ENCODE results near the gene COL4A1. TPM values are rescaled to one million over a fixed set of nuclear protein-coding genes. Genes with fewer than 3 reads are reported as not detected.

COL4A1 gene
- total RNA-seq, 1 donor from 2014 or later = 105 TPM

- TF ChIP-seq CTCF (IDR thresholded peaks at IDR 0.05) = no peak
- no peak for TF ChIP-seq EZH2phosphoT487 (IDR thresholded peaks at IDR 0.05)
- TF ChIP-seq EZH2 (IDR thresholded peaks at IDR 0.05) = no peak
- H3K36me3 ChIP-seq = no peaks in the 10 kb centered on the region
- no peaks in the 10 kb centered on the region for H3K4me1 ChIP-seq
- DNase-seq (ENCODE audit: low spot score) = no peak
- H3F3A ChIP-seq (ENCODE audit: low read depth) = no peaks in the 10 kb centered on the region
- no peak overlapping the region for H3K9ac ChIP-seq
- H4K20me1 ChIP-seq (ENCODE audit: low read depth) = no peaks in the 10 kb centered on the region
- H3K4me2 ChIP-seq = no peak overlapping the region
- H3K79me2 ChIP-seq (ENCODE audit: low read depth) = no peaks in the 10 kb centered on the region
- no peak overlapping the region for H3K27ac Mint-ChIP-seq
- H3K27me3 ChIP-seq = no peaks in the 10 kb centered on the region
- peaks cover 31% of the 10 kb centered on the region for H3K36me3 Mint-ChIP-seq
- no peaks in the 10 kb centered on the region for H3K27me3 Mint-ChIP-seq (ENCODE audit: insufficient read depth, low read depth)
- no peaks in the 10 kb centered on the region for H3K9me3 Mint-ChIP-seq
- no peaks in the 10 kb centered on the region for H3K4me1 Mint-ChIP-seq
- no peak overlapping the region for H3K27ac ChIP-seq
- no peak overlapping the region for H3K4me3 ChIP-seq
- H3K9me3 ChIP-seq (ENCODE audit: low read depth) = no peaks in the 10 kb centered on the region
- no peak overlapping the region for H3K4me3 Mint-ChIP-seq
- no peak overlapping the region for H2AFZ ChIP-seq (replicated peaks)
Observed at GRCh38 chr13:110192472-110192871, 114.5 kb downstream of the COL4A1 start.

- H3K4me2 ChIP-seq = no peak overlapping the region
- H3K27me3 ChIP-seq = no peaks in the 10 kb centered on the region
- H3K79me2 ChIP-seq (ENCODE audit: low read depth) = no peaks in the 10 kb centered on the region
- peaks cover 3% of the 10 kb centered on the region for H3K4me1 Mint-ChIP-seq
- DNase-seq (ENCODE audit: low spot score) = no peak
- no peaks in the 10 kb centered on the region for H3K36me3 ChIP-seq
- no peaks in the 10 kb centered on the region for H3K9me3 ChIP-seq (ENCODE audit: low read depth)
- H3K4me1 ChIP-seq = no peaks in the 10 kb centered on the region
- H3K27ac Mint-ChIP-seq = no peak overlapping the region
- no peaks in the 10 kb centered on the region for H3F3A ChIP-seq (ENCODE audit: low read depth)
- H2AFZ ChIP-seq (replicated peaks) = no peak overlapping the region
- H4K20me1 ChIP-seq (ENCODE audit: low read depth) = no peaks in the 10 kb centered on the region
- TF ChIP-seq EZH2 (IDR thresholded peaks at IDR 0.05) (no peak), CTCF (IDR thresholded peaks at IDR 0.05) (no peak), EZH2phosphoT487 (IDR thresholded peaks at IDR 0.05) (no peak)
- H3K27me3 Mint-ChIP-seq (ENCODE audit: insufficient read depth, low read depth) = no peaks in the 10 kb centered on the region
- H3K4me3 Mint-ChIP-seq = no peak overlapping the region
- no peak overlapping the region for H3K9ac ChIP-seq
- H3K36me3 Mint-ChIP-seq = peaks cover 42% of the 10 kb centered on the region
- H3K27ac ChIP-seq = no peak overlapping the region
- H3K4me3 ChIP-seq = no peak overlapping the region
- no peaks in the 10 kb centered on the region for H3K9me3 Mint-ChIP-seq
Observed at GRCh38 chr13:110187641-110188161, 119.3 kb downstream of the COL4A1 start.

GRCh38 chr13:110186231-110186855 lies 120.6 kb downstream of the COL4A1 start:
- H3K36me3 ChIP-seq = no peaks in the 10 kb centered on the region
- no peak for DNase-seq (ENCODE audit: low spot score)
- H3K4me2 ChIP-seq = no peak overlapping the region
- H3K4me3 ChIP-seq = no peak overlapping the region
- H3K27ac ChIP-seq = no peak overlapping the region
- H3K27me3 Mint-ChIP-seq (ENCODE audit: insufficient read depth, low read depth) = no peaks in the 10 kb centered on the region
- TF ChIP-seq EZH2phosphoT487 (IDR thresholded peaks at IDR 0.05) (no peak), EZH2 (IDR thresholded peaks at IDR 0.05) (no peak), CTCF (IDR thresholded peaks at IDR 0.05) (no peak)
- H3K4me3 Mint-ChIP-seq = no peak overlapping the region
- peaks cover 44% of the 10 kb centered on the region for H3K36me3 Mint-ChIP-seq
- no peaks in the 10 kb centered on the region for H3K9me3 Mint-ChIP-seq
- peaks cover 3% of the 10 kb centered on the region for H3K4me1 Mint-ChIP-seq
- no peaks in the 10 kb centered on the region for H3K79me2 ChIP-seq (ENCODE audit: low read depth)
- no peak overlapping the region for H3K9ac ChIP-seq
- no peaks in the 10 kb centered on the region for H3F3A ChIP-seq (ENCODE audit: low read depth)
- H3K27ac Mint-ChIP-seq = no peak overlapping the region
- H3K27me3 ChIP-seq = no peaks in the 10 kb centered on the region
- H3K4me1 ChIP-seq = no peaks in the 10 kb centered on the region
- no peaks in the 10 kb centered on the region for H4K20me1 ChIP-seq (ENCODE audit: low read depth)
- H2AFZ ChIP-seq (replicated peaks) = no peak overlapping the region
- H3K9me3 ChIP-seq (ENCODE audit: low read depth) = no peaks in the 10 kb centered on the region

All from neural progenitor cell (in vitro differentiated cells).